IgD-negative memory B cell (primary cell): ENCODE measurements around the gene MCRIP2. TPM values are rescaled to one million over a fixed set of nuclear protein-coding genes. Genes with fewer than 3 reads are reported as not detected.
A peak's percentile ranks its signal among the peaks of the same experiment; 100 is the strongest.

ENCODE experiments used
- H3K27ac Mint-ChIP-seq, 3 donors: one replicate each; pipeline ENCODE4 v1.8.0; 2020 to 2022; ENCODE audit warnings: mild to moderate bottlenecking in 3 of 3, mixed read lengths in 3 of 3, moderate library complexity in 1 of 3
- H3K27me3 Mint-ChIP-seq: one replicate; pipeline ENCODE4 v1.8.0; 2021; ENCODE audit warnings: mixed read lengths
- H3K36me3 Mint-ChIP-seq: one replicate; pipeline ENCODE4 v1.8.0; 2020; ENCODE audit warnings: mild to moderate bottlenecking, mixed read lengths
- H3K4me1 Mint-ChIP-seq, 3 donors: one replicate each; pipeline ENCODE4 v1.8.0; 2020 to 2022; ENCODE audit warnings: mixed read lengths in 3 of 3, mild to moderate bottlenecking in 1 of 3
- H3K4me3 Mint-ChIP-seq, 4 donors: one replicate each; pipeline ENCODE4 v1.8.0; 2020 to 2022; ENCODE audit warnings: mild to moderate bottlenecking in 4 of 4, mixed read lengths in 4 of 4, moderate library complexity in 3 of 4
- H3K9me3 Mint-ChIP-seq, 3 donors: one replicate each; pipeline ENCODE4 v1.8.0; 2020 to 2021; ENCODE audit warnings: mixed read lengths in 3 of 3, mild to moderate bottlenecking in 1 of 3
- polyA plus RNA-seq: library from polyadenylated mRNA; unstranded; fragments of 300-500 nt; fragmentation: Illumina TruSeq; gene quantifications from one replicate; pipeline ENCODE4 v1.2.3, GENCODE V29; 2021

The MCRIP2 gene
- polyA plus RNA-seq, 1 donor from 2014 or later = 52.8 TPM

GRCh38 chr16:646679-647172 is 5.1 kb downstream of the MCRIP2 start:
- Mint-ChIP-seq H3K4me3 (no peak overlapping the region), H3K36me3 (no peaks in the 10 kb centered on the region), H3K27me3 (no peaks in the 10 kb centered on the region), H3K27ac (peak overlapping the region in 2 of 3 donors; percentile 73 to 93), H3K4me1 (peaks cover 0 to 13% (median 11%) of the 10 kb centered on the region in 3 donors), H3K9me3 (no peaks in the 10 kb centered on the region)

GRCh38 chr16:647173-647902 is 5.7 kb downstream of the MCRIP2 start:
- no peaks in the 10 kb centered on the region for H3K9me3 Mint-ChIP-seq
- peaks cover 0 to 13% (median 11%) of the 10 kb centered on the region in 3 donors for H3K4me1 Mint-ChIP-seq
- H3K36me3 Mint-ChIP-seq = no peaks in the 10 kb centered on the region
- peak overlapping the region in 2 of 3 donors; percentile 73 to 93 for H3K27ac Mint-ChIP-seq
- no peaks in the 10 kb centered on the region for H3K27me3 Mint-ChIP-seq
- peak overlapping the region in 1 of 4 donors; percentile 32 for H3K4me3 Mint-ChIP-seq

- peaks cover 0 to 13% (median 11%) of the 10 kb centered on the region in 3 donors for H3K4me1 Mint-ChIP-seq
- H3K27me3 Mint-ChIP-seq = no peaks in the 10 kb centered on the region
- H3K4me3 Mint-ChIP-seq = peak overlapping the region; percentile 80 to 89 (median 84)
- peak overlapping the region; percentile 74 to 93 (median 92) for H3K27ac Mint-ChIP-seq
- H3K36me3 Mint-ChIP-seq = no peaks in the 10 kb centered on the region
- H3K9me3 Mint-ChIP-seq = no peaks in the 10 kb centered on the region
These were observed 6.6 kb downstream of the MCRIP2 start for GRCh38 chr16:648071-648780.

- Mint-ChIP-seq H3K27me3 (no peaks in the 10 kb centered on the region), H3K9me3 (no peaks in the 10 kb centered on the region), H3K36me3 (no peaks in the 10 kb centered on the region), H3K27ac (peak within 1 kb of the TSS; percentile 74 to 93 (median 92)), H3K4me1 (peaks cover 0 to 10% (median 7%) of the 10 kb centered on the region in 3 donors), H3K4me3 (peak within 1 kb of the TSS; percentile 80 to 93 (median 88))
These were observed 7.4 kb downstream of the MCRIP2 start, which contains the start of gene WDR90 for GRCh38 chr16:648781-649589. Gene WDR90 (plus strand): TSS chr16:649365. CDS start chr16:649417, 52 bp downstream.

GRCh38 chr16:649631-650030 is 8.0 kb downstream of the MCRIP2 start:
- peaks cover 0 to 6% (median 4%) of the 10 kb centered on the region in 3 donors for H3K4me1 Mint-ChIP-seq
- no peaks in the 10 kb centered on the region for H3K9me3 Mint-ChIP-seq
- no peak overlapping the region for H3K27ac Mint-ChIP-seq
- no peaks in the 10 kb centered on the region for H3K36me3 Mint-ChIP-seq
- H3K4me3 Mint-ChIP-seq = peak overlapping the region; percentile 55 to 93 (median 77)
- no peaks in the 10 kb centered on the region for H3K27me3 Mint-ChIP-seq

- peaks cover 0 to 4% (median 3%) of the 10 kb centered on the region in 3 donors for H3K4me1 Mint-ChIP-seq
- no peaks in the 10 kb centered on the region for H3K9me3 Mint-ChIP-seq
- no peaks in the 10 kb centered on the region for H3K36me3 Mint-ChIP-seq
- H3K27ac Mint-ChIP-seq = peak overlapping the region in 1 of 3 donors; percentile 48
- peak overlapping the region in 1 of 4 donors; percentile 38 for H3K4me3 Mint-ChIP-seq
- no peaks in the 10 kb centered on the region for H3K27me3 Mint-ChIP-seq
These were observed 10.2 kb downstream of the MCRIP2 start for GRCh38 chr16:651844-652243.

GRCh38 chr16:652454-653305 is 11.1 kb downstream of the MCRIP2 start:
- Mint-ChIP-seq H3K27ac (no peak overlapping the region), H3K9me3 (no peaks in the 10 kb centered on the region), H3K36me3 (no peaks in the 10 kb centered on the region), H3K4me1 (peaks cover 0 to 4% (median 2%) of the 10 kb centered on the region in 3 donors), H3K4me3 (peak overlapping the region in 2 of 4 donors; percentile 34 to 38), H3K27me3 (no peaks in the 10 kb centered on the region)

- Mint-ChIP-seq H3K4me3 (no peak overlapping the region), H3K4me1 (peaks cover 0 to 2% (median 0%) of the 10 kb centered on the region in 3 donors), H3K9me3 (no peaks in the 10 kb centered on the region), H3K36me3 (no peaks in the 10 kb centered on the region), H3K27ac (no peak overlapping the region), H3K27me3 (no peaks in the 10 kb centered on the region)
These were observed 12.4 kb downstream of the MCRIP2 start for GRCh38 chr16:654034-654433.

GRCh38 chr16:657487-657886 is 15.9 kb downstream of the MCRIP2 start:
- Mint-ChIP-seq H3K27me3 (no peaks in the 10 kb centered on the region), H3K4me3 (no peak overlapping the region), H3K4me1 (peaks cover 0 to 4% (median 0%) of the 10 kb centered on the region in 3 donors), H3K36me3 (no peaks in the 10 kb centered on the region), H3K9me3 (no peaks in the 10 kb centered on the region), H3K27ac (peak overlapping the region in 1 of 3 donors; percentile 85)

GRCh38 chr16:658679-659571 is 17.3 kb downstream of the MCRIP2 start:
- H3K9me3 Mint-ChIP-seq = no peaks in the 10 kb centered on the region
- H3K36me3 Mint-ChIP-seq = no peaks in the 10 kb centered on the region
- H3K27ac Mint-ChIP-seq = no peak overlapping the region
- H3K4me1 Mint-ChIP-seq = peaks cover 0 to 4% (median 0%) of the 10 kb centered on the region in 3 donors
- H3K4me3 Mint-ChIP-seq = no peak overlapping the region
- no peaks in the 10 kb centered on the region for H3K27me3 Mint-ChIP-seq

- Mint-ChIP-seq H3K4me1 (peaks cover 0 to 4% (median 0%) of the 10 kb centered on the region in 3 donors), H3K27me3 (no peaks in the 10 kb centered on the region), H3K9me3 (no peaks in the 10 kb centered on the region), H3K27ac (no peak overlapping the region), H3K36me3 (no peaks in the 10 kb centered on the region), H3K4me3 (no peak overlapping the region)
These were observed 18.0 kb downstream of the MCRIP2 start for GRCh38 chr16:659618-660017.

GRCh38 chr16:660132-660458 is 18.5 kb downstream of the MCRIP2 start:
- no peaks in the 10 kb centered on the region for H3K36me3 Mint-ChIP-seq
- H3K4me1 Mint-ChIP-seq = peaks cover 0 to 4% (median 0%) of the 10 kb centered on the region in 3 donors
- H3K27me3 Mint-ChIP-seq = no peaks in the 10 kb centered on the region
- H3K9me3 Mint-ChIP-seq = no peaks in the 10 kb centered on the region
- no peak overlapping the region for H3K27ac Mint-ChIP-seq
- no peak overlapping the region for H3K4me3 Mint-ChIP-seq

- Mint-ChIP-seq H3K4me3 (peak overlapping the region in 1 of 4 donors; percentile 45), H3K27ac (peak overlapping the region in 2 of 3 donors; percentile 76 to 85), H3K27me3 (no peaks in the 10 kb centered on the region), H3K9me3 (no peaks in the 10 kb centered on the region), H3K4me1 (peaks cover 0 to 4% (median 0%) of the 10 kb centered on the region in 3 donors), H3K36me3 (no peaks in the 10 kb centered on the region)
These were observed 19.0 kb downstream of the MCRIP2 start for GRCh38 chr16:660459-661183.
